Measurements from ENCODE around the gene CALD1. TPM values are rescaled to one million over a fixed set of nuclear protein-coding genes. Genes with fewer than 3 reads are reported as not detected.

CALD1 gene
- total RNA-seq, 2 experiments from 2014 or later, result 2.1 to 2.2 TPM

DNA sequence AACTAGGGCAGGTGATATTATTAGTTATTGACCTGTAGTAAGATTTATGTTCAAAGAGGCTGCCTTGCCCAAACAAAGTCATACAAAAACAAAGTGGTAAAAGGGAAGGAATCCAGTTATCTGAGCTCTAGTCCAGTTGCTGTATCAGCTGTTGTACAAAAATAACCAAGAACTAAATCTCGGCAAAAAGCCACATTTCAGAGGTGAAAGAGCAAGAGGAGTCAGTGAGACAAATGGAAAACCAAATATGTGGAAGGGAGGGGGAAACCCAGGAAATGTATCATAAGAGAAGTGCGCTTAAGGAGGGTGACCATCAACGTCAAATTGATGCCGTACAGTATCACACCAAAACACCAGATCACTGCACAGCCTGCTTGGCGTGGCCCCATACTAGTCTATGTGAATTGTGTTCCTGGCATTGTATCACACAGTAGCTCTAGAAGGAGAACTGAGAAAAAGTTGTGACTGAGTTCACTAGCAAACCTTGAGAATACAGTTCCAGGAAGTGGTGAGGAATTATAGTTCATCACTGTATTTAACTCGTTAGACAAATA lies 213.3 kb downstream of the CALD1 start:
- ChIA-PET CTCF (interaction anchor here (0.7 to 1.3 kb wide), 4 partner anchors 10 to 176 kb away, joined by 3 to 5 read pairs (median 4); no protein-coding TSS in a partner anchor), POLR2A (interaction anchor here (0.9 to 2.9 kb wide), 6 partner anchors 155 to 218 kb away, joined by 4 to 22 read pairs (median 4); partner anchors contain the start of genes CYREN and TMEM140)
- H3K27me3 Mint-ChIP-seq, result no peaks in the 10 kb centered on the region
- peaks cover 42% of the 10 kb centered on the region for H3K36me3 Mint-ChIP-seq (ENCODE audit: low read depth)
- peak overlapping the region; percentile 90 for H3K27ac Mint-ChIP-seq
- no peak for TF ChIP-seq CTCF (IDR thresholded peaks at IDR 0.05)
- intact Hi-C loops (cut with micrococcal nuclease), result no loop called here
- ATAC-seq (peak; percentile 79), DNase-seq (peak; percentile 70)
- peak overlapping the region; percentile 51 for H3K4me3 Mint-ChIP-seq
- H3K9me3 Mint-ChIP-seq, result no peaks in the 10 kb centered on the region
- H3K4me1 Mint-ChIP-seq (ENCODE audit: low read depth), result peaks cover 78% of the 10 kb centered on the region

- no peak overlapping the region for H3K4me3 Mint-ChIP-seq
- no peak for ATAC-seq
- ChIA-PET POLR2A (interaction anchor here (0.7 to 2.9 kb wide), 3 partner anchors 154 to 176 kb away, joined by 3 to 22 read pairs (median 14); partner anchors contain the start of genes CYREN and TMEM140), CTCF (interaction anchor here (1.0 kb wide), 1 partner anchor 12 kb away, joined by 3 read pairs; no protein-coding TSS in a partner anchor)
- peaks cover 49% of the 10 kb centered on the region for H3K36me3 Mint-ChIP-seq (ENCODE audit: low read depth)
- peaks cover 82% of the 10 kb centered on the region for H3K4me1 Mint-ChIP-seq (ENCODE audit: low read depth)
- intact Hi-C loops (cut with micrococcal nuclease), result no loop called here
- TF ChIP-seq CTCF (IDR thresholded peaks at IDR 0.05), result no peak
- no peaks in the 10 kb centered on the region for H3K27me3 Mint-ChIP-seq
- no peaks in the 10 kb centered on the region for H3K9me3 Mint-ChIP-seq
- DNase-seq, result no peak
- peak overlapping the region; percentile 71 for H3K27ac Mint-ChIP-seq
Measured at GRCh38 chr7:134993877-134994456, 214.5 kb downstream of the CALD1 start.

DNA sequence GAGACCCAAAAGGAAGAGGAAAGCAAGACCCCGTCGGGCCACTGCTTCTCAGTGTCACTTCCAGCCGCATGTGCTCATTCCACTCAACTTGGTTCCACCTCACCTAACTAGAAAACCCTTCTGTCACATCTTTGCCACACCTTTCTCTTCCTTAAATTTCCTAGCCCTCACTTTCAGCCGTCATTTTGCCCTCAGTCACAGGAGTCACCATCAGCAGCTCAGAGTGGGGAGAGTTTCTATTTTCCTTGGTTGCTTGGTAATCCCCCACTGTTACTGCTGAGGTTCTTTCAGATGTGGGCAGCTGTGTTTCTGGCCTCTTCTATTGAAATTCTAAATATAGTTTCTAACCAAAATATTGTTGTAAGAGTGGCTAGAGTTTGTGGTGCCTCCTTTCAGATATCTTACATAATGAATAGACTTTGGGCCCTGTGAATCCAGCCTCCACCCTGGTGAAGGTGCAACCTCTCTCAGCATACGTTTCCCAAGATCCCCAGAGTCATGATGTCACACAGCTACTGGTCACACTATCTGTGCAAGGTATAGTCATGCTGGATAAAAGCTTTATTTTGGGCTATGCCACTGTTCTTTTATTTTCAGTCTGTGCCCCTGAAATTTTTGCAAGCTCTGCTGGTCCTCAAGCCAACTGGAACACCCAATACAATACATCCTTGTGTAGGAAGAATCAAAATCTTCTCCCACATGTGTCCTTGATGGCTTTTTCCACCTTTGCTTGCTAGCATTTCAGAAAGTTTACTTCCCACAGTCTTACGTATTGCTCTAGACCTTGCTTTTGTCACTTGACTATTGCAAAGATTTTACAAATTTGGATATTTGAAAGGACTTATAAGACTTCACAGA lies 216.0 kb downstream of the CALD1 start:
- Mint-ChIP-seq H3K27ac (peak overlapping the region; percentile 97), H3K27me3 (no peaks in the 10 kb centered on the region), H3K4me1 (ENCODE audit: low read depth) (peaks cover 71% of the 10 kb centered on the region), H3K9me3 (no peaks in the 10 kb centered on the region), H3K36me3 (ENCODE audit: low read depth) (peaks cover 40% of the 10 kb centered on the region), H3K4me3 (peak overlapping the region; percentile 59)
- peak; percentile 54 for DNase-seq
- CTCF ChIA-PET, result interaction anchor here (1.3 to 1.9 kb wide), 5 partner anchors 8 to 175 kb away, joined by 4 to 9 read pairs (median 5); partner anchors contain the start of genes AGBL3, CYREN and TMEM140
- POLR2A ChIA-PET, result interaction anchor here (0.6 to 2.0 kb wide), 3 partner anchors 9 to 152 kb away, joined by 3 to 14 read pairs (median 5); partner anchors contain the start of genes AGBL3 and TMEM140
- intact Hi-C loops (cut with micrococcal nuclease), result no loop called here
- no peak for TF ChIP-seq CTCF (IDR thresholded peaks at IDR 0.05)
- ATAC-seq, result peak; percentile 56

GRCh38 chr7:134996097-134996550 lies 216.7 kb downstream of the CALD1 start:
- Mint-ChIP-seq H3K4me3 (no peak overlapping the region), H3K27me3 (no peaks in the 10 kb centered on the region), H3K4me1 (ENCODE audit: low read depth) (peaks cover 64% of the 10 kb centered on the region), H3K9me3 (peaks cover 2% of the 10 kb centered on the region), H3K36me3 (ENCODE audit: low read depth) (peaks cover 36% of the 10 kb centered on the region), H3K27ac (peak overlapping the region; percentile 97)
- ATAC-seq (peak; percentile 48), DNase-seq (peak; percentile 46)
- intact Hi-C loops (cut with micrococcal nuclease), result no loop called here
- ChIA-PET CTCF (interaction anchor here (1.3 to 1.9 kb wide), 5 partner anchors 9 to 175 kb away, joined by 4 to 9 read pairs (median 5); partner anchors contain the start of genes AGBL3, CYREN and TMEM140), POLR2A (interaction anchor here (0.6 to 2.0 kb wide), 3 partner anchors 9 to 151 kb away, joined by 3 to 14 read pairs (median 5); partner anchors contain the start of genes AGBL3 and TMEM140)
- no peak for TF ChIP-seq CTCF (IDR thresholded peaks at IDR 0.05)
